PC-3 (cell line): ENCODE data around the gene NRG3. TPM values are rescaled to one million over a fixed set of nuclear protein-coding genes. Genes with fewer than 3 reads are reported as not detected.

Source experiments
- ATAC-seq: fragments of 200-7000 bp; cut with Tn5 transposase; 2 replicates; pipeline ENCODE4 v1.9.1; 2020; ENCODE audit warnings: mild to moderate bottlenecking, moderate library complexity
- BruUV-seq: library from RNA; stranded (reverse); fragments of 400-500 nt; replicated peaks from 2 replicates; lab custom pipeline; 2021; lab: Mats Ljungman, UMichigan
- CTCF ChIA-PET: fragments of 300-600 bp; sonication (Branson Sonifier 250); formaldehyde crosslinking; loops from one replicate; lab custom pipeline; 2022; ENCODE audit warnings: antibody characterized with exemption; lab: Charles Lee
- POLR2A ChIA-PET: fragments of 300-600 bp; sonication (Branson Sonifier 250); formaldehyde crosslinking; loops from one replicate; lab custom pipeline; 2022; ENCODE audit warnings: antibody characterized with exemption; ENCODE audit not compliant: unreplicated experiment; lab: Charles Lee
- DNase-seq: peaks from one replicate; pipeline ENCODE4 v3.0.0-alpha.2; 2015
- H2AFZ ChIP-seq: fragments of 300-600 bp; sonication (generic); 2 replicates; pipeline ENCODE4 v1.6.0; 2016; ENCODE audit warnings: antibody characterized with exemption, low read length
- H3F3A ChIP-seq: fragments of 300-600 bp; sonication (generic); one replicate; pipeline ENCODE4 v1.6.0; 2017; ENCODE audit warnings: antibody characterized with exemption, low read length, control low read depth, mild to moderate bottlenecking; ENCODE audit not compliant: unreplicated experiment
- H3K27ac ChIP-seq: fragments of 300-600 bp; sonication (generic); 2 replicates; pipeline ENCODE4 v1.5.1; 2016; ENCODE audit warnings: mild to moderate bottlenecking, low read length
- H3K27me3 ChIP-seq: fragments of 300-600 bp; sonication (generic); 2 replicates; pipeline ENCODE4 v1.6.1; 2016; ENCODE audit warnings: low read length, mixed read lengths
- H3K36me3 ChIP-seq: fragments of 300-600 bp; sonication (generic); 2 replicates; pipeline ENCODE4 v1.6.1; 2016; ENCODE audit warnings: low read depth, mixed run types, low read length, mixed read lengths
- H3K4me1 ChIP-seq: fragments of 300-600 bp; sonication (generic); 2 replicates; pipeline ENCODE4 v1.5.1; 2016; ENCODE audit warnings: low read length; ENCODE audit not compliant: insufficient read depth
- H3K4me2 ChIP-seq: fragments of 300-600 bp; sonication (generic); 2 replicates; pipeline ENCODE4 v1.6.0; 2016; ENCODE audit warnings: low read length
- H3K4me3 ChIP-seq: fragments of 300-600 bp; sonication (generic); 2 replicates; pipeline ENCODE4 v1.5.1; 2016; ENCODE audit warnings: mild to moderate bottlenecking, low read length, mixed read lengths
- H3K79me2 ChIP-seq: fragments of 300-600 bp; sonication (generic); 2 replicates; pipeline ENCODE4 v1.6.1; 2017; ENCODE audit warnings: low read length, mixed read lengths
- H3K9ac ChIP-seq: fragments of 300-600 bp; sonication (generic); 2 replicates; pipeline ENCODE4 v1.6.0; 2016; ENCODE audit warnings: mild to moderate bottlenecking, low read length
- H3K9me2 ChIP-seq: fragments of 300-600 bp; sonication (generic); replicated peaks from 2 replicates; pipeline ENCODE4 v1.6.1; 2016; ENCODE audit warnings: mixed run types, low read length, mixed read lengths
- H3K9me3 ChIP-seq: fragments of 300-600 bp; sonication (generic); 2 replicates; pipeline ENCODE4 v1.6.1; 2016; ENCODE audit warnings: low read length, mixed read lengths
- H4K20me1 ChIP-seq: fragments of 300-600 bp; sonication (generic); 2 replicates; pipeline ENCODE4 v1.6.1; 2016; ENCODE audit warnings: low read length, mixed read lengths
- EZH2 ChIP-seq: fragments of 300-600 bp; sonication (generic); IDR thresholded peaks from one replicate; pipeline ENCODE4 v1.6.1; 2017; ENCODE audit warnings: antibody characterized with exemption, mild to moderate bottlenecking, low read length; ENCODE audit not compliant: unreplicated experiment
- EZH2phosphoT487 ChIP-seq: fragments of 300-600 bp; sonication (generic); IDR thresholded peaks from 2 replicates; pipeline ENCODE4 v1.6.1; 2018; ENCODE audit warnings: mild to moderate bottlenecking, antibody characterized with exemption, low read length, borderline replicate concordance
- intact Hi-C: fragments of 100-400 bp; cut with micrococcal nuclease; formaldehyde crosslinking; loops from 2 replicates; pipeline ENCODE4 v1.9.0; 2023
- total RNA-seq: library from RNA; depleted of rRNA; stranded (reverse); fragments of >200 nt; gene quantifications from 2 replicates; pipeline ENCODE4 v1.2.3, GENCODE V29; 2014
- TF ChIP-seq, protein P1 (sequence below): fragments of 300-600 bp; sonication (generic); conservative IDR thresholded peaks from 2 replicates; pipeline ENCODE4 v1.5.1; 2017; ENCODE audit warnings: antibody characterized with exemption, low read depth, mild to moderate bottlenecking, low read length

Gene NRG3
- total RNA-seq, 1 experiment from 2014 or later, result not detected

- Histone ChIP-seq H3K9ac (no peak overlapping the region), H3K9me3 (no peaks in the 10 kb centered on the region), H3K4me2 (no peak overlapping the region), H3K4me1 (no peaks in the 10 kb centered on the region), H3K9me2 (no peaks in the 10 kb centered on the region), H2AFZ (no peak overlapping the region), H3K79me2 (no peaks in the 10 kb centered on the region), H3K27ac (no peak overlapping the region), H3F3A (no peaks in the 10 kb centered on the region), H3K4me3 (no peak overlapping the region), H4K20me1 (no peaks in the 10 kb centered on the region), H3K27me3 (no peaks in the 10 kb centered on the region), H3K36me3 (no peaks in the 10 kb centered on the region)
- ATAC-seq, result no peak
- ChIA-PET POLR2A (no interaction called here), CTCF (no interaction called here)
- TF ChIP-seq, protein P1, sequence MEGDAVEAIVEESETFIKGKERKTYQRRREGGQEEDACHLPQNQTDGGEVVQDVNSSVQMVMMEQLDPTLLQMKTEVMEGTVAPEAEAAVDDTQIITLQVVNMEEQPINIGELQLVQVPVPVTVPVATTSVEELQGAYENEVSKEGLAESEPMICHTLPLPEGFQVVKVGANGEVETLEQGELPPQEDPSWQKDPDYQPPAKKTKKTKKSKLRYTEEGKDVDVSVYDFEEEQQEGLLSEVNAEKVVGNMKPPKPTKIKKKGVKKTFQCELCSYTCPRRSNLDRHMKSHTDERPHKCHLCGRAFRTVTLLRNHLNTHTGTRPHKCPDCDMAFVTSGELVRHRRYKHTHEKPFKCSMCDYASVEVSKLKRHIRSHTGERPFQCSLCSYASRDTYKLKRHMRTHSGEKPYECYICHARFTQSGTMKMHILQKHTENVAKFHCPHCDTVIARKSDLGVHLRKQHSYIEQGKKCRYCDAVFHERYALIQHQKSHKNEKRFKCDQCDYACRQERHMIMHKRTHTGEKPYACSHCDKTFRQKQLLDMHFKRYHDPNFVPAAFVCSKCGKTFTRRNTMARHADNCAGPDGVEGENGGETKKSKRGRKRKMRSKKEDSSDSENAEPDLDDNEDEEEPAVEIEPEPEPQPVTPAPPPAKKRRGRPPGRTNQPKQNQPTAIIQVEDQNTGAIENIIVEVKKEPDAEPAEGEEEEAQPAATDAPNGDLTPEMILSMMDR, result no peak
- TF ChIP-seq EZH2phosphoT487 (no peak), EZH2 (no peak)
- no TSS peak for BruUV-seq
- intact Hi-C loops, result no loop called here
- DNase-seq, result no peak
Observed at GRCh38 chr10:82084496-82084895, 209.5 kb downstream of the NRG3 start.

DNA sequence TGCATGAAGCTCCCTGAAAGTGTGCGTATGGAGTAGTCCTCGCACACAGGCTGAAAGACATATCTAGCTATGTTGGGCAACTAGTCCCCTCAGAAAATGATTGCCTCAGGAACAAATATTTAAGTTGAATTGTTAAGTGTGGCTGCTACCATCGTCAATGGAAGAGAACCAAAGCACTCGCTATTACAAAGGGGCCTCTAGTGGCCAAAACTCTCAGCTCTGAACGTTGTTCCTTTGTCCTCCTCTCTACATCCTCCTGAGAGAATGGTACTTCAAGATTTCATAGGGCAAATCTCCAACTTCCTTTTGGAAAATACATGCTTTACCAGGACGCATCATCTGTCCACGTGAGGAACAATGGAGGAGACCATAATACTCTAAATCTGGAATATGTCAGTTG, 209.9 kb downstream of the NRG3 start:
- H3K27ac ChIP-seq, result no peak overlapping the region
- ChIA-PET POLR2A (no interaction called here), CTCF (no interaction called here)
- no peaks in the 10 kb centered on the region for H4K20me1 ChIP-seq
- intact Hi-C loops, result no loop called here
- H3K9ac ChIP-seq, result no peak overlapping the region
- no peaks in the 10 kb centered on the region for H3K79me2 ChIP-seq
- no peak overlapping the region for H2AFZ ChIP-seq
- no peak for TF ChIP-seq EZH2
- TF ChIP-seq, protein P1, result no peak
- TF ChIP-seq EZH2phosphoT487, result no peak
- no peaks in the 10 kb centered on the region for H3F3A ChIP-seq
- no peaks in the 10 kb centered on the region for H3K4me1 ChIP-seq
- no peak overlapping the region for H3K4me3 ChIP-seq
- no peak overlapping the region for H3K4me2 ChIP-seq
- BruUV-seq, result no TSS peak
- no peaks in the 10 kb centered on the region for H3K9me3 ChIP-seq
- DNase-seq, result no peak
- no peaks in the 10 kb centered on the region for H3K9me2 ChIP-seq
- H3K36me3 ChIP-seq, result no peaks in the 10 kb centered on the region
- H3K27me3 ChIP-seq, result no peaks in the 10 kb centered on the region
- ATAC-seq, result no peak

DNA sequence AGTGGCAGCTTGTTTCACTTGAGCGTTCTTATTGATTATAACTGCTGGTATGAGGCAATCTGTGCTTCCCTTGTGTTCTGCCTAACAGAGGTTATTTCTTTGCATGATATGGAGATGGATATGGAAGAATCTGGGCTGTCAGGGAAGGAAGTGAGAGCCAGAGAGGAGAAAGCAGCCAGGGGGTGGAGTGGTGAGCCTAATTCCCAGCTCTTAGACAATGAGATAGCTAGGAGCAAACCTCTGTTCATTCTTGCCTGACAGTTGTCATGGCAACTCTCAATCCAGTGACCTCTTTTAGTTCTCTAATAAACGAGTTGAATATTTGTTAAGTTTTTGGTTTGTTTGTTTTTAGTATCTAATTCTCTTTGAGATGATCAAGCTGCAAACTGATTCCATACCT, 214.3 kb downstream of the NRG3 start:
- no peak overlapping the region for H3K4me3 ChIP-seq
- H3K4me1 ChIP-seq, result no peaks in the 10 kb centered on the region
- ATAC-seq (no peak), DNase-seq (no peak)
- intact Hi-C loops, result no loop called here
- no peak overlapping the region for H3K9ac ChIP-seq
- H3F3A ChIP-seq, result no peaks in the 10 kb centered on the region
- H3K4me2 ChIP-seq, result no peak overlapping the region
- no peaks in the 10 kb centered on the region for H4K20me1 ChIP-seq
- BruUV-seq, result no TSS peak
- H3K9me3 ChIP-seq, result peaks cover 2% of the 10 kb centered on the region; the same call in 1 of the 2 replicates
- H3K27me3 ChIP-seq, result no peaks in the 10 kb centered on the region
- no peaks in the 10 kb centered on the region for H3K36me3 ChIP-seq
- CTCF ChIA-PET, result no interaction called here
- POLR2A ChIA-PET, result interaction anchor here (0.6 kb wide), 1 partner anchor 1563 kb away, joined by 4 read pairs; no protein-coding TSS in a partner anchor
- no peak overlapping the region for H2AFZ ChIP-seq
- no peak for TF ChIP-seq EZH2phosphoT487
- TF ChIP-seq EZH2, result no peak
- TF ChIP-seq, protein P1, result no peak
- no peaks in the 10 kb centered on the region for H3K79me2 ChIP-seq
- H3K27ac ChIP-seq, result no peak overlapping the region
- H3K9me2 ChIP-seq, result no peaks in the 10 kb centered on the region
